Prostate gland (tissue), 2 donors: ENCODE measurements around the gene ACSS1. TPM values are rescaled to one million over a fixed set of nuclear protein-coding genes. Genes with fewer than 3 reads are reported as not detected.

Experiments
- DNase-seq: peaks from one replicate; pipeline ENCODE4 v3.0.0-alpha.2; 2019; ENCODE audit warnings: low spot score
- H3K27ac ChIP-seq, 2 donors: fragments of 200-600 bp; sonication (generic); 2 replicates each; pipeline ENCODE4 v1.5.1; 2017 to 2019
- H3K27me3 ChIP-seq: fragments of 200-600 bp; sonication (generic); replicated peaks from 2 replicates; pipeline ENCODE4 v1.5.1; 2019; ENCODE audit not compliant: insufficient read depth
- H3K36me3 ChIP-seq, 2 donors: fragments of 200-600 bp; sonication (generic); 1 replicate in 1 of 2; 2 replicates in 1 of 2; pipeline versions ENCODE4 v1.5.1 to v1.8.1; 2017 to 2019
- H3K4me1 ChIP-seq: fragments of 200-600 bp; sonication (generic); replicated peaks from 2 replicates; pipeline ENCODE4 v1.5.1; 2019
- H3K4me3 ChIP-seq, 2 donors: fragments of 200-600 bp; sonication (generic); 2 replicates each; pipeline ENCODE4 v1.5.1; 2017 to 2019
- H3K9me3 ChIP-seq: fragments of 200-600 bp; sonication (generic); 2 replicates; pipeline ENCODE4 v1.5.1; 2017
- CTCF ChIP-seq, 4 experiments: fragments of 200-600 bp in 2 of 4; fragments of 450-650 bp in 2 of 4; sonication (generic) in 2 of 4; IDR thresholded peaks; 1 replicate in 3 of 4; 2 replicates in 1 of 4; pipeline ENCODE4 v1.5.1; 2016 to 2019; ENCODE audit warnings: antibody characterized with exemption in 4 of 4, mild to moderate bottlenecking in 2 of 4, moderate library complexity in 2 of 4
- POLR2A ChIP-seq: fragments of 450-650 bp; IDR thresholded peaks from one replicate; pipeline ENCODE4 v1.6.1; 2016; ENCODE audit warnings: antibody characterized with exemption, mild to moderate bottlenecking
- POLR2AphosphoS5 ChIP-seq: sonication (generic); formaldehyde crosslinking; IDR thresholded peaks from one replicate; pipeline ENCODE4 v1.6.1; 2017; ENCODE audit warnings: antibody characterized with exemption
- WGBS: methylation state at CpG from one replicate; pipeline ENCODE4 v1.1.5; 2018; 5-methylcytosine and 5-hydroxymethylcytosine counted together
- intact Hi-C: fragments of 100-400 bp; cut with DNase I; formaldehyde crosslinking; loops from one replicate; pipeline ENCODE4 v1.14.2; 2022
- total RNA-seq, 2 donors: library from RNA; depleted of rRNA; stranded (reverse); fragments of >200 nt; gene quantifications; one replicate each; pipeline ENCODE4 v1.1.0, GENCODE V29; 2016

The ACSS1 gene
- total RNA-seq, 2 donors from 2014 or later = 111 to 170 TPM

GRCh38 chr20:25046181-25046641, 11.7 kb downstream of the ACSS1 start:
- 83% methylated on average over 14 of the region's 14 CpGs for WGBS
- TF ChIP-seq POLR2A (no peak), POLR2AphosphoS5 (no peak), CTCF (IDR thresholded peaks at IDR 0.05) (no peak)
- intact Hi-C loops = no loop called here
- Histone ChIP-seq H3K27me3 (no peaks in the 10 kb centered on the region), H3K4me1 (peaks cover 29% of the 10 kb centered on the region), H3K9me3 (no peaks in the 10 kb centered on the region), H3K27ac (no peak overlapping the region), H3K36me3 (peaks cover 0 to 4% of the 10 kb centered on the region in 2 donors), H3K4me3 (no peak overlapping the region)
- DNase-seq = no peak

DNA sequence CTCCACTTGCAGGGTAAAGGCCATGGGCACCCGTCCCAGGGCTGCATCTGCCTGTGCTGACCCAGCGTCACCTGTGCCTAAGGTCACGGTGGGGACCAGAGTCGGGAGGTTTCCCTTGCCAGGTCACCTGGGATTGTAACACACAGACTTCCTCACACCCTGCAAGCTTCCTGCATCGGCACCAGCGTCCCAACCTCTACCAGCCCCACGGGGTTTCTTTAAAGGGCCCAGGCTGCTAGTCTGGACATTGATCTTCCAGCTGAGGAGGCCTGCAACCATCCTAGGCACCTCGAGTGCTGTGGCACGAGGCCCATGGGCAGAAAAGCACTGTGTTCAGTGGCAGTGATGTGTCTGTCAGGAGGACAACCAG, 12.6 kb downstream of the ACSS1 start:
- Histone ChIP-seq H3K9me3 (no peaks in the 10 kb centered on the region), H3K27me3 (no peaks in the 10 kb centered on the region), H3K4me1 (peaks cover 36% of the 10 kb centered on the region), H3K27ac (no peak overlapping the region), H3K36me3 (peaks cover 0 to 4% of the 10 kb centered on the region in 2 donors), H3K4me3 (no peak overlapping the region)
- no peak for DNase-seq
- intact Hi-C loops = no loop called here
- 92% methylated on average over 9 of the region's 9 CpGs for WGBS
- no peak for TF ChIP-seq POLR2AphosphoS5
- TF ChIP-seq CTCF (IDR thresholded peaks at IDR 0.05) = no peak
- TF ChIP-seq POLR2A = no peak

DNA sequence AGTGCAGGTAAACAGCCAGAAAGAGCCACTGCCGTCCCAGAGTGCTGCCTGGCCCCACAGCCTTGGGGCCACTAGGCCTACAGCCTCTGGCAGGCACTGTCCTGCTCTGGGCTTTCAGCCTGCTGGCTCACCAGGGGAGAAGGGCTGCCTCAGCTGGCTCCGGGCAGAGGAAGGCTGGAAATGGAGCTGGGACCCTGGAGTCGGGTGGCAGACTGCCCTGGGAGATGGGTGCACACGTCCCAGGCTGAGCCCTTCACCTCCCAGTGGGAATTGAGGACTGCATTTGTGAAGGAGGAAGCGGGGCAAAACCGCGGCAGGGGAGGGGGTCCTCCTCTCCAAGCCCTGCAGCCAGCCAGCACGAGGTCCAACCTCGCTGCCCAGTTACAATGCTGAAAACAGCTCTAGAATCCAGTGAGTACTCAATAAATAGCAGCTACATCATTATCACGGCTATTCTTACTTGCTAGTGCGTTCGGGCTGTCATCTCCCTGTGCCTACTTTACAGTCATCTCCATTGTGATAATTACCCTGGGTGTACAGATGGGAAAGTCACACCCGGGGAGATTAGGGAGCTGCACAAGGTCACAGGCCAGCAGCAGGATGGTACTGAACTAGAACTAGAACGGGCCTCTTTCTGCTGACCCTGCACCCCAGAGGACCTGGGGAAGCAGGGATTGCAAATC, 13.1 kb downstream of the ACSS1 start:
- Histone ChIP-seq H3K9me3 (no peaks in the 10 kb centered on the region), H3K4me3 (no peak overlapping the region), H3K4me1 (peaks cover 35% of the 10 kb centered on the region), H3K27me3 (no peaks in the 10 kb centered on the region), H3K36me3 (peaks cover 0 to 4% of the 10 kb centered on the region in 2 donors), H3K27ac (peak overlapping the region in 1 of 2 donors; percentile 3)
- WGBS = 89% methylated on average over 14 of the region's 14 CpGs
- intact Hi-C loops = no loop called here
- TF ChIP-seq CTCF (IDR thresholded peaks at IDR 0.05) (no peak), POLR2A (no peak), POLR2AphosphoS5 (no peak)
- DNase-seq = no peak

- no peak overlapping the region for H3K4me3 ChIP-seq
- peak overlapping the region in 1 of 2 donors; percentile 69 for H3K27ac ChIP-seq
- WGBS = 96% methylated on average over 5 of the region's 5 CpGs
- peaks cover 0 to 4% of the 10 kb centered on the region in 2 donors for H3K36me3 ChIP-seq
- no peak for DNase-seq
- TF ChIP-seq CTCF (IDR thresholded peaks at IDR 0.05) (no peak), POLR2A (no peak), POLR2AphosphoS5 (no peak)
- no peaks in the 10 kb centered on the region for H3K27me3 ChIP-seq
- no peaks in the 10 kb centered on the region for H3K9me3 ChIP-seq
- intact Hi-C loops = no loop called here
- H3K4me1 ChIP-seq = peaks cover 39% of the 10 kb centered on the region
Observed at GRCh38 chr20:25044261-25044560, 13.7 kb downstream of the ACSS1 start.
